H1 (cell line): ENCODE measurements around the gene BMP4. TPM values are rescaled to one million over a fixed set of nuclear protein-coding genes. Genes with fewer than 3 reads are reported as not detected.

Source experiments
- CTCF ChIA-PET: fragments of 300-600 bp; sonication (Branson Sonifier 250); formaldehyde crosslinking; loops from one replicate; lab custom pipeline; 2021; ENCODE audit not compliant: partially characterized antibody; lab: Charles Lee
- POLR2A ChIA-PET: fragments of 300-600 bp; sonication (Branson Sonifier 250); formaldehyde crosslinking; loops from one replicate; lab custom pipeline; 2021; ENCODE audit warnings: inconsistent platforms; ENCODE audit not compliant: partially characterized antibody; lab: Charles Lee
- DNase-seq, 2 experiments: peaks; one replicate each; pipeline versions ENCODE4 v3.0.0 to v3.0.0-alpha.2; 2010 to 2022; ENCODE audit warnings: low spot score in 2 of 2, low read depth in 1 of 2, mixed read lengths in 1 of 2
- FAIRE-seq: peaks from 2 replicates; lab custom pipeline; 2011; peaks lifted over from hg19 to GRCh38; lab: Jason Lieb, UNC
- H2AFZ ChIP-seq: 2 replicates; pipeline ENCODE4 v1.8.1; 2012; ENCODE audit warnings: low read length, inconsistent platforms
- H2AK5ac ChIP-seq: 2 replicates; pipeline ENCODE4 v1.6.1; 2013; ENCODE audit warnings: low read depth, low read length
- H2BK120ac ChIP-seq: replicated peaks from 2 replicates; pipeline ENCODE3; 2013; ENCODE audit warnings: low read depth, low read length, inconsistent platforms
- H2BK12ac ChIP-seq: 2 replicates; pipeline ENCODE4 v1.6.1; 2013; ENCODE audit warnings: low read depth, low read length
- H2BK15ac ChIP-seq: 2 replicates; pipeline ENCODE4 v1.6.1; 2013; ENCODE audit warnings: low read length
- H2BK20ac ChIP-seq: 2 replicates; pipeline ENCODE4 v1.6.1; 2013; ENCODE audit warnings: low read length
- H2BK5ac ChIP-seq: 2 replicates; pipeline ENCODE4 v1.6.1; 2013; ENCODE audit warnings: low read depth, low read length
- H3K14ac ChIP-seq: 2 replicates; pipeline ENCODE4 v1.6.1; 2013; ENCODE audit warnings: inconsistent platforms; ENCODE audit not compliant: insufficient read length
- H3K18ac ChIP-seq: 2 replicates; pipeline ENCODE4 v1.6.1; 2013; ENCODE audit warnings: low read length; ENCODE audit errors: extremely low read depth
- H3K23ac ChIP-seq: 2 replicates; pipeline ENCODE4 v1.6.1; 2013; ENCODE audit warnings: inconsistent platforms; ENCODE audit not compliant: insufficient read length
- H3K23me2 ChIP-seq: 2 replicates; pipeline ENCODE4 v1.6.1; 2013; ENCODE audit warnings: low read depth, low read length
- H3K27ac ChIP-seq: 2 replicates; pipeline ENCODE4 v1.6.1; 2011; ENCODE audit warnings: low read depth, low read length, inconsistent platforms
- H3K27me3 ChIP-seq, 4 experiments: replicated peaks in 1 of 4; 1 replicate in 1 of 4; 2 replicates in 3 of 4; pipeline versions ENCODE4 v1.6.1 to v1.8.1; 2011 to 2013; ENCODE audit warnings: low read length in 3 of 4, mild to moderate bottlenecking in 3 of 4, inconsistent platforms in 2 of 4, mixed read lengths in 2 of 4, moderate library complexity in 1 of 4; ENCODE audit not compliant: control insufficient read depth in 3 of 4, insufficient read depth in 3 of 4; ENCODE audit errors: extremely low read depth in 1 of 4
- H3K36me3 ChIP-seq, 4 experiments: 2 replicates each; pipeline versions ENCODE4 v1.6.1 to v1.8.1; 2011 to 2013; ENCODE audit warnings: mild to moderate bottlenecking in 4 of 4, low read length in 3 of 4, moderate library complexity in 2 of 4, control low read depth in 1 of 4, inconsistent platforms in 1 of 4; ENCODE audit not compliant: insufficient read depth in 4 of 4, control insufficient read depth in 2 of 4
- H3K4ac ChIP-seq: replicated peaks from 2 replicates; pipeline ENCODE3; 2013; ENCODE audit warnings: low read length, low read depth, mixed read lengths, inconsistent platforms; ENCODE audit not compliant: insufficient read length
- H3K4me1 ChIP-seq, 4 experiments: replicated peaks in 1 of 4; 1 replicate in 1 of 4; 2 replicates in 3 of 4; pipeline versions ENCODE4 v1.6.1 to v1.8.1; 2011 to 2013; ENCODE audit warnings: low read length in 3 of 4, inconsistent platforms in 2 of 4, mixed read lengths in 1 of 4; ENCODE audit not compliant: insufficient read depth in 4 of 4, control insufficient read depth in 3 of 4
- H3K4me2 ChIP-seq, 2 experiments: 2 replicates each; pipeline versions ENCODE4 v1.6.1 to v1.8.1; 2011 to 2013; ENCODE audit warnings: low read depth in 2 of 2, low read length in 2 of 2, control low read depth in 1 of 2, inconsistent platforms in 1 of 2, mild to moderate bottlenecking in 1 of 2; ENCODE audit not compliant: insufficient read depth in 1 of 2
- H3K4me3 ChIP-seq, 4 experiments: fragments of 200-600, 300-600 bp in 1 of 4; sonication (generic), shearing (Covaris generic), sonication (Bioruptor Twin) in 1 of 4; 2 replicates each; pipeline versions ENCODE4 v1.5.1 to v1.8.1; 2011 to 2016; ENCODE audit warnings: low read length in 4 of 4, low read depth in 3 of 4, control low read depth in 2 of 4, inconsistent platforms in 2 of 4, mild to moderate bottlenecking in 2 of 4, mixed read lengths in 1 of 4, moderate library complexity in 1 of 4; ENCODE audit not compliant: insufficient read depth in 2 of 4; ENCODE audit errors: extremely low read depth in 1 of 4
- H3K56ac ChIP-seq: replicated peaks from 2 replicates; pipeline ENCODE3; 2013; ENCODE audit warnings: low read depth, mild to moderate bottlenecking, mixed read lengths, low read length, inconsistent platforms; ENCODE audit not compliant: insufficient read length
- H3K79me1 ChIP-seq: 2 replicates; pipeline ENCODE4 v1.6.1; 2013; ENCODE audit warnings: low read depth, low read length, control low read depth
- H3K79me2 ChIP-seq, 2 experiments: 2 replicates each; pipeline versions ENCODE4 v1.6.1 to v1.8.1; 2012 to 2013; ENCODE audit warnings: low read length in 2 of 2, mild to moderate bottlenecking in 2 of 2, inconsistent platforms in 1 of 2; ENCODE audit not compliant: insufficient read depth in 2 of 2, control insufficient read depth in 1 of 2
- H3K9ac ChIP-seq, 4 experiments: replicated peaks in 1 of 4; 1 replicate in 1 of 4; 2 replicates in 3 of 4; pipeline versions ENCODE4 v1.6.1 to v1.8.1; 2011 to 2013; ENCODE audit warnings: low read depth in 3 of 4, low read length in 3 of 4, control low read depth in 2 of 4, mild to moderate bottlenecking in 2 of 4, moderate library complexity in 2 of 4, inconsistent platforms in 1 of 4; ENCODE audit errors: extremely low read depth in 1 of 4
- H3K9me3 ChIP-seq, 2 experiments: 2 replicates each; pipeline versions ENCODE4 v1.6.1 to v1.8.1; 2012 to 2013; ENCODE audit warnings: mild to moderate bottlenecking in 2 of 2, moderate library complexity in 2 of 2, control low read depth in 1 of 2, inconsistent platforms in 1 of 2, low read depth in 1 of 2, low read length in 1 of 2, mixed read lengths in 1 of 2; ENCODE audit not compliant: insufficient read depth in 2 of 2
- H4K20me1 ChIP-seq, 2 experiments: replicated peaks in 1 of 2; 2 replicates each; pipeline versions ENCODE3 to v1.8.1; 2011 to 2013; ENCODE audit warnings: inconsistent platforms in 2 of 2, low read length in 2 of 2, mild to moderate bottlenecking in 1 of 2; ENCODE audit not compliant: insufficient read depth in 2 of 2, control insufficient read depth in 1 of 2
- H4K5ac ChIP-seq: 2 replicates; pipeline ENCODE4 v1.6.1; 2013; ENCODE audit warnings: low read length, low read depth, mixed read lengths, inconsistent platforms; ENCODE audit not compliant: insufficient read length
- H4K8ac ChIP-seq: 2 replicates; pipeline ENCODE4 v1.8.0; 2013; ENCODE audit warnings: mild to moderate bottlenecking, moderate library complexity, low read length, inconsistent platforms; ENCODE audit not compliant: insufficient read depth; ENCODE audit errors: extremely low read depth
- H4K91ac ChIP-seq: replicated peaks from 2 replicates; pipeline ENCODE3; 2013; ENCODE audit warnings: low read length, mixed read lengths, inconsistent platforms; ENCODE audit not compliant: insufficient read length
- EP300 ChIP-seq, 2 experiments: IDR thresholded peaks; 1 replicate in 1 of 2; 2 replicates in 1 of 2; pipeline ENCODE4 v1.6.1; 2011 to 2012; ENCODE audit warnings: low read depth in 2 of 2, low read length in 2 of 2, mild to moderate bottlenecking in 2 of 2, borderline replicate concordance in 1 of 2, inconsistent platforms in 1 of 2, moderate library complexity in 1 of 2
- EZH2 ChIP-seq: fragments of 200-600 bp; sonication (generic); IDR thresholded peaks from 2 replicates; pipeline ENCODE4 v1.7.1; 2012; ENCODE audit warnings: low read depth, mild to moderate bottlenecking, moderate library complexity, low read length, inconsistent platforms; ENCODE audit not compliant: severe bottlenecking
- WGBS, 2 experiments: shearing (Covaris generic) in 1 of 2; methylation state at CpG; one replicate each; pipeline versions ENCODE4 v1.1.6 to v1.1.7; 2013 to 2015; ENCODE audit warnings: low lambda C conversion rate in 2 of 2, mixed read lengths in 2 of 2, inconsistent platforms in 1 of 2, low coverage in 1 of 2, missing lambda C conversion rate in 1 of 2; ENCODE audit not compliant: insufficient replicate concordance in 2 of 2, insufficient coverage in 1 of 2, insufficient read length in 1 of 2; ENCODE audit errors: extremely low coverage in 1 of 2, missing lambda C conversion rate in 1 of 2; 5-methylcytosine and 5-hydroxymethylcytosine counted together
- polyA plus RNA-seq, 7 experiments: library from polyadenylated mRNA; depleted of rRNA in 3 of 7; stranded (reverse) in 5 of 7; unstranded in 2 of 7; fragments of >200 nt in 5 of 7; fragments of 200-250 nt in 2 of 7; gene quantifications; 1 replicate in 5 of 7; 2 replicates in 1 of 7; 4 replicates in 1 of 7; pipeline versions ENCODE4 v1.2.1 to v1.2.3, GENCODE V29; 2011 to 2013; ENCODE audit warnings: missing spikeins in 2 of 7, mixed read lengths in 2 of 7
- total RNA-seq: library from RNA; stranded (reverse); fragmentation: NEBNext Ultra II Directional; extraction: Animal tissue kit (Norgen Biotek cat#: 25700); gene quantifications from 2 replicates; pipeline ENCODE4 v1.2.1, GENCODE V29; 2021

The BMP4 gene
- total and polyA plus RNA-seq, 2 of the 8 experiments (the other 6 are each of a cell fraction or from before 2014, with no cell fraction given) = 2.3 to 5.4 TPM

DNA sequence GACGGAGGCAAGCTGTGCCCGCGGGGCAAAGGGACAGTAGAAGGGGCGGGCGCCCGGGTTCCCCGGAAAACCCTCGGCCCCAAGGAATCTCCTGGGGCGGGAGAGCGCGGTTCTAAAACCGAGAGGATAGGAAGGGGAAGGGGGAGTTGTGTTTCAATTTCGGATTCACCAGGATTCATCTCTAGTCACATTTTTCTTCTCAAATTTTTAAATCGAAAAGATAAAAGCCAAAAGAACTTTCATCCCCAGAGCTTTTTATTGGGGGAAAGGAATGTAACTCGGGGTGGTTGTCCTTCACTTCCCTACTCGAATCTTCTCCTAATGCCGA is 1.4 kb downstream of the BMP4 start:
- 0 out of 2 replicates have a peak overlapping the region, but pooled peaks have one; percentile 58 for H2AFZ ChIP-seq
- POLR2A ChIA-PET = interaction anchor here (1.9 to 5.3 kb wide), 3 partner anchors 8 to 11 kb away, joined by 7 to 29 read pairs (median 14); no protein-coding TSS in a partner anchor

More for the DNA sequence above, 1.4 kb downstream of the BMP4 start:
- H3K23me2 ChIP-seq = peaks cover 47% of the 10 kb centered on the region
- H3K9ac ChIP-seq = no peak overlapping the region
- CTCF ChIA-PET = interaction anchor here (0.5 to 3.7 kb wide), 8 partner anchors 8 to 393 kb away, joined by 3 to 14 read pairs (median 5); no protein-coding TSS in a partner anchor
- no peak overlapping the region for H3K56ac ChIP-seq
- peaks cover 20 to 68% (median 61%) of the 10 kb centered on the region in 4 experiments for H3K27me3 ChIP-seq
- 0 out of 2 replicates have a peak overlapping the region, but pooled peaks have one; percentile 62 for H2BK12ac ChIP-seq
- H2BK15ac ChIP-seq = no peak overlapping the region; the same call in 1 of the 2 replicates
- H4K91ac ChIP-seq = no peak overlapping the region
- H3K79me2 ChIP-seq = no peaks in the 10 kb centered on the region
- 2% methylated on average over 17 of the region's 17 CpGs; no CpG with 5 or more reads in 1 of the 2 experiments for WGBS, 2 experiments
- no peak overlapping the region for H3K23ac ChIP-seq
- no peak overlapping the region for H3K4ac ChIP-seq
- H3K9me3 ChIP-seq = no peaks in the 10 kb centered on the region
- peak overlapping the region; percentile 94 to 99 for H3K4me2 ChIP-seq
- H4K5ac ChIP-seq = no peak overlapping the region
- H3K14ac ChIP-seq = no peak overlapping the region
- peaks cover 0 to 5% (median 1%) of the 10 kb centered on the region in 4 experiments; a peak in 2 of 8 replicates for H3K36me3 ChIP-seq
- H2BK20ac ChIP-seq = no peak overlapping the region
- DNase-seq (no peak), FAIRE-seq (no peak)
- peaks cover 4 to 6% (median 5%) of the 10 kb centered on the region in 4 experiments; a peak in 6 of 7 replicates for H3K4me1 ChIP-seq
- H2AK5ac ChIP-seq = no peak overlapping the region
- peak; percentile 21 for TF ChIP-seq EZH2
- TF ChIP-seq EP300 (IDR thresholded peaks at IDR 0.05; ENCODE audit: borderline replicate concordance in 1 of 2, low read depth in 2 of 2, low read length in 2 of 2) = no peak
- no peak overlapping the region for H2BK120ac ChIP-seq
- peak overlapping the region; percentile 88; the same call in 1 of the 2 replicates for H3K18ac ChIP-seq
- H3K27ac ChIP-seq = no peak overlapping the region
- H4K8ac ChIP-seq = no peak overlapping the region
- peak overlapping the region; percentile 54 to 86 (median 78) for H3K4me3 ChIP-seq
- H3K79me1 ChIP-seq = no peaks in the 10 kb centered on the region
- H4K20me1 ChIP-seq = no peaks in the 10 kb centered on the region
- no peak overlapping the region for H2BK5ac ChIP-seq
